GM19351 (cell line): ENCODE results near the gene TWF2.
A peak's percentile ranks its signal among the peaks of the same experiment; 100 is the strongest.
"Not testable (repeated sequence)": the region's sequence is repeated elsewhere in the genome, so short reads cannot be mapped to it uniquely, and the experiment has no call there.

ENCODE experiments used
- ATAC-seq: cut with Tn5 transposase; IDR thresholded peaks from one replicate; pipeline ENCODE4 v1.9.1; 2021; ENCODE audit warnings: mild to moderate bottlenecking, moderate library complexity; ENCODE audit not compliant: unreplicated experiment

The TWF2 gene

GRCh38 chr3:52238761-52239701 is at the start of gene TWF2:
TSS of gene TWF2 (minus strand) at chr3:52239158. CDS start at chr3:52239016, 142 bp downstream.
- peak; percentile 69 for ATAC-seq

DNA sequence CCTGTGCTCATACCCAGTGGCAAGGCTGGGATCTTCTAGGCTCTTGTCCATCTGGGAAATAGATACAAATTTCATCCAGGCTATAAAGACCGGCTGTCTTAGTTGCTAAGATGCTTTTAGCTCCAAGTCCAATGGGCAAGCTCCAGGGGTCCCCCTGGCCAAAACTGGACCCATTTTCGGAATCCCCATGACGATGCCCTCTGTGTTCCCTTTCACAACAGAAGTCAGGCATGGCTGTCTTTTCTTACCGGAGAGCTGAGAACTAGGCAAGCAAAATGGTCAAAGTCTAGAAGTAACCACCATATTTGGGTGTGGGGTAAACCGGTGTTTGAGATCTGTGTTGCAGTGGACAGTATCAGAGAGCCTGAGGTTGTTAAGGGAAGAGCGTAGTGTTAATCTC is 49.7 kb upstream of the TWF2 start:
- ATAC-seq = no peak

- no peak for ATAC-seq
Measured at GRCh38 chr3:52286777-52287110, 47.8 kb upstream of the TWF2 start.

DNA sequence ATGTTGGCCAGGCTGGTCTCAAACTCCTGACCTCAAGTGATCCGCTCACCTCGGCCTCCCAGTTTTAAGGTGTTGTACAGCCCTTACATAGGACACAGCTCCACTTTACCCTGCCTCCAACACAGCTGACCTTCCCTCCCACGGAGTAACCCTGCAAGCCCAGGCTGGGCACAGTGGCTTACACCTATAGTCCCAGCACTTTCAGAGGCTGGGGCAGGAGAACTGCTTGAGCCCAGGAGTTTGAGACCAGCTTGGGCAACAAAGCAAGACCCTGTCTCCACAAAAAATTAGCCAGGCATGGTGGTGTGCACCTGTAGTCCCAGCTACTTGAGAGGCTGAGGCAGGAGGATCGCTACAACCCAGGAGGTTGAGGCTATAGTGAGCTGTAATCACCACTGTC is 45.1 kb upstream of the TWF2 start:
- not testable (repeated sequence) for ATAC-seq

- no peak for ATAC-seq
Measured at GRCh38 chr3:52283306-52283705, 44.3 kb upstream of the TWF2 start.

DNA sequence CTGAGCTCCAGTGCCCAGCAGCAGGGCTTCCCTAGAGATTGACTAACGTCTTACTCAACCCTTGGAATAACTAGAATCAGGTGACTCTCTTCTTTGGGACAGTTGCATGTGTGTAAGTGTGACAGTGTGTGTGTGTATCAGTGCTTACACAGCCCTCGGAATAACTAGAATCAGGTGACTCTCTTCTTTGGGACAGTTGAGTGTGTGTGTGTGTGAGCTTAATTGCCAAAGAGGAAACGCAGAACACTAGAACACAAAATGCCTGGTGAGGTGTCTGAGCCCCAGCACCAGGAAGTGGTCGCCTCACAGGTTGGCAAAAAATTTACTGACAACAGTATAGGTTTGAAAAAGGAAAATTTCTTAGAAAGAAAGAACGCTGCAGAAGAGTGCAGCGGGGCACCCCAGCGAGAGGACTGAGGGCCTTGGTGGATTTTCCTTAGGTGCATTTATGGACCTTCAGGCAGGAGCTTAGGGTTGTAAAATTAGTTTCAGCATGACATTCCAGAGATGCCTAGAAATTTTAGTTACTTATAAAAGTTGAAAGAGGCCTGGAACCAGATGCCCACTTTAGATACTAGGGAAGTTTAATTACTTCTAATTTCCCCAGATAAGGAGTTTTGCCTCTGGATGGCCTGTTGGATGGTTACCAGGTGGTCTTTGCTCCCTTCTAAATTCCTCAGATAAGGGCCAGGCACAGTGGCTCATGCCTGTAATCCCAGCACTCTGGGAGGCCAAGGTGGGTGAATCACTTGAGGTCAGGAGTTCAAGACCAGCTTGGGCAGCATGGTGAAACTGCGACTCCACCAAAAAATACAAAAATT is 43.2 kb upstream of the TWF2 start:
- no peak for ATAC-seq

DNA sequence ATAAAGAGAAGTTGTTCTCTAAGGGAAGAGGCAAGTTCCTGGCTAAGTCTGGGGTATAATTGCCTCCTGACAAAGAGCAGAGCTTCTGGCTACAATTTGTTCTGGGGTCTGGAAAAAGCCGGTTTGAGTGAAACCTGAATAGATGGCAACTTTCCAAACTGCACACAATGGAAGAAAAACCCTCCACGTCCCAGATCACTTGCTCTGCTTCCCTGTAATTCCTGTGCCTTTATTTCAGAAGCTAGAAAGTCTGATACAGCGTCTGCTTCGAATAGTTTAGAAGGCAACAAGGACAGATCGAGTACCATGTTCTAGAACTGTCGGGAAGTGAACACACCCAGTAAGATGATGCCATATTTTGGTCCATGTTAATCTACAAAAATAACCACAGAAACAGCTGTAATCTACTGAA is 41.1 kb upstream of the TWF2 start:
- no peak for ATAC-seq

DNA sequence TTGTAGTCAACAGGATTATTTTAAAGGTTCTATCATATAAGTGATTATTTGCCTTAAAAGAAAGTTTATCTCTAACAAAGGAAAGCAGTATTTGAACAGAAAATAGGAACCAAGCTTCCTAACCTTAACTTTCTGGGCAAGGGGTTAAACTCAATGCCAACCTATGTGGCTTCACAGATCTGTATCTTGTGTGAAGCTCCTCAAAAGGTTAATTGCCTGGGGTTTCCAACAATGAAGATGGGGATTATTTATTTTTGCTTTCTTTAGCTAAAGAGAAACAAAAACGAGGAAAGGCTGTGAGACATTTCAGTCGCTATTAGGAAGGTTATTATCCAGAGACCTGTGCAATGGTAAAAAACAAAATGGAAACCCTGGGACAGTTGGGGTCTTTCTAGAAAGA is 40.6 kb upstream of the TWF2 start:
- no peak for ATAC-seq

DNA sequence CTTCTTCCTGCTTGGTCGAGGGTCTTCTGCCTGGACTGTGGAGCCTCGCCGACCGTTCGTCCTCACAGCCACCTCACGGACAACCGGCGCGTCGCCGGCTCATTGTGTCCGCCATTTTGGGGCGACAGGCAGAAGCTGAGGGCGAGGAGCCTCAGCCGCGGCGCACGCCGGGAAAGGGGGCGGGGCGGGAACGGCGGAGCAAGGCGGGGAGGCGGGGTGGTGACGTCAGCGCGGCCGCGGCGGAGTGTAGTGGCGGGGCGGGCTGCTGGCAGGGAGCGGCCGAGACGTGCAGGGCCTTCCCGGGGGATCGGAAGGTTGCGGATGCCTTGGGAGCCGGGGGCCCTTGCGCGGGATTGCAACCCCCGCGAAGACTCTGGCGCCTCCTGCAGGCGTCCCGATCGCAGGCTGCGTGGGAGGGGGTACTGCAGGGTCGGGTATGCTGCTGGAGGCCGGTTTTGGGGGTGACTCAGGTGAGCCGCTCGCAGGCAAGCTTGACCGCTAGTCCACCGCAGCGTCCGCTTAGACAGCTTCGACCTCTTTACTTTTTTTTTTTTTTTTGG is 39.6 kb upstream of the TWF2 start, which contains the start of gene WDR82:
WDR82 (minus strand) TSS at position 140 of the 560 bp plus-strand sequence. CDS start 288 bp downstream, outside the sequence.
- ATAC-seq = peak; percentile 78

- peak; percentile 50 for ATAC-seq
Measured at GRCh38 chr3:52277972-52278509, 39.1 kb upstream of the TWF2 start.

- peak; percentile 43 for ATAC-seq
Measured at GRCh38 chr3:52277071-52277964, 38.4 kb upstream of the TWF2 start.

DNA sequence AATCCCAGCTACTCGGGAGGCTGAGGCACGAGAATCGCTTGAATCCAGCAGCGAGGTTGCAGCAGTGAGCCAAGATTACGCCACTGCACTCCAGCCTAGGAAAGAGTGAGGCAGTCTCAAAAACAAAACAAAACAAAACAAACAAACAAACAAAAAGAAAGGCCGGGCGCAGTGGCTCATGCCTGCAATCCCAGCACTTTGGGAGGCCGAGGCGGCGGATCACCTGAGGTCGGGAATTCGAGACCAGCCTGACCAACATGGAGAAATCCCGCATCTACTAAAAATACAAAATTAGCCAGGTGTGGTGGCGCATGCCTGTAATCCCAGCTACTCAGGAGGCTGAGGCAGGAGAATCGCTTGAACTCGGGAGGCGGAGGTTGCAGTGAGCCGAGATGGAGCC is 35.8 kb upstream of the TWF2 start:
- not testable (repeated sequence) for ATAC-seq

DNA sequence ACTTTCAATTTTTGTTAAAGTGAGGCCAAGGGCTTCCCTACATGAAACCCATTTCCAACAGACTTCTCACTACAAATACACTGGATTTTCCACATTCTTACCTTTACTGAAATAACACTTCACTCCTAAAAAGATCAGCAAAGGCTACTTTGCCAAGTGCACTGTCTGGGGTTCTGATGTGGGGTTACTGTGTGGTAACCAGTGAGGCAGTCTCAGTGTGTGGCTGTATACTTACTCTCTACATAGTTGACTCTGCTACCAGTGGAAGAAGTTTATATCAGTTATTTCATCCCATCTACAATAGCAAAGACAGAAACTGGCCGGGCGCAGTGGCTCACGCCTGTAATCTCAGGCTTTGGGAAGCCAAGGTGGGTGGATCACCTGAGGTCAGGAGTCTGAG is 33.9 kb upstream of the TWF2 start:
- ATAC-seq = no peak

GRCh38 chr3:52272172-52272571 is 33.2 kb upstream of the TWF2 start:
- ATAC-seq = not testable (repeated sequence)

DNA sequence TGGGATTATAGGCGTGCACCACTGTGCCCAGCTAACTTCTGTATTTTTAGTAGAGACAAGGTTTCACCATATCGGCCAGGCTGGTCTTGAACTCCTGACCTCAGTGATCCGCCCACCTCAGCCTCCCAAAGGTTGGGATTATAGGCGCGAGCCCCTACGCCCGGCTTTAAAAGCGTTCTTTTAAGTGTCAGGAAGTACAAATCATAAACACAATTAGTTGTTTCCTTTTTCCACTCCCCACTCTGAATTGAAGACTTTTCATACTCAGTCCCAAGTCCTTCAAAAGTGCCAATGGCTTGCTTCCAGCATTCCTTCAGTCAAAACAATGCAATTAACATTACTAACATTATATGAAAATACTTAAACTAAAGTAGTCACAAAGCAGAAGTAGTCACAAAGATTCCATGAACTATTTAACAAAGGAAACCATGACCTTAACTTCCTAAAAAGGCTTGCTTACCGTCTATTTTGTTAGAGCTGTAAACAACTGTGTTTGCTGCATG is 31.3 kb upstream of the TWF2 start:
- no peak for ATAC-seq

DNA sequence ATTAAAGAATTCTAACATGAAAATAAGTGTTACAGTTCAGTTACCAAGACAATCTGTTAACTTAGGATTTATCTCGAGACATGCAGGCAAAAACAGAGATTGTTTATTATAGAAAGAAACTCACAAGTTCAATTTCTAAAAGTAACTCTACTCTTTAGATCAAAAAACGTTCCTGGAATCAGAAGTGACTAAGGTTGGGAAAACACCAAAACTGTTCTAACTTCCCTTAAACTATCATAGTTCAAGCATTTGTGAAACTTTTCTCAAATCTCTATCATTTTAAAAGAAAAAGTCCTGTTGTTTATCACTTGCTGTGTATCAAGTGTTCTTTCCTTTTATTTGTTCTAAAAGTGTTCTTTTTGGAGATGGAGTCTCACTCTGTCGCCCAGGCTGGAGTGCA is 30.8 kb upstream of the TWF2 start:
- ATAC-seq = no peak

GRCh38 chr3:52268036-52268435 is 29.1 kb upstream of the TWF2 start:
- ATAC-seq = no peak

- no peak for ATAC-seq
Measured at GRCh38 chr3:52265387-52265786, 26.4 kb upstream of the TWF2 start.

DNA sequence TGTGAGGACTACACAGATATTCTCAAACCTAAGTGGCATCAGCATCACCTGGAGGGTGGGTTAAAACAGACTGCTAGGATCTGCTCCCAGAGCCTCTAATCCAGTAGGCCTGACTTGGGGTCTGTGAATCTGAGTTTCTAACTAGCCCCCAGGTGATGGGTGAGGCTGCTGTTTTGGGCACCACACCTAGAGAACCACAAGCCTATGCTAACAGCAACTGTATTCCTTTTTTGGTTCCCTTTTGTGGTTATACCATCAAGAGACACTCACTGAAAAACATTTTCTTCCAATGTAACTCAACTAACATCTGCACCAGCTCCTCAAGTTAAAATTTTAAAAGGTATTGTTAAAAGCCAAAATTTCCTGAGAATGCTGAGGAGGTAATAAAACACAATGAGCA is 23.5 kb upstream of the TWF2 start:
- no peak for ATAC-seq

- ATAC-seq = no peak
Measured at GRCh38 chr3:52259448-52259847, 20.5 kb upstream of the TWF2 start.
